ENCODE data around the gene KLHDC1.

KLHDC1 gene

GRCh38 chr14:49796025-49796424, 103.1 kb downstream of the KLHDC1 start:
- DNase-seq: no peak

Measured in DMS79 treated with DMSO at 0.1 percent for 48 hours (cell line).